GM18951 (cell line): ENCODE measurements around the gene CAMTA1.

ENCODE experiments used
- POLR2A ChIP-seq: IDR thresholded peaks from 4 replicates; pipeline ENCODE4 v1.6.1; 2011; ENCODE audit warnings: mild to moderate bottlenecking; ENCODE audit not compliant: insufficient read length, insufficient read depth; ENCODE audit errors: extremely low read depth
- in situ Hi-C: fragments of 300-500 bp; cut with MboI; formaldehyde crosslinking; loops from one replicate; pipeline ENCODE4 v1.12.0; 2022; ENCODE audit warnings: low sequenced_read_pairs, mixed read lengths, inconsistent platforms; ENCODE audit not compliant: unreplicated experiment

Gene CAMTA1

DNA sequence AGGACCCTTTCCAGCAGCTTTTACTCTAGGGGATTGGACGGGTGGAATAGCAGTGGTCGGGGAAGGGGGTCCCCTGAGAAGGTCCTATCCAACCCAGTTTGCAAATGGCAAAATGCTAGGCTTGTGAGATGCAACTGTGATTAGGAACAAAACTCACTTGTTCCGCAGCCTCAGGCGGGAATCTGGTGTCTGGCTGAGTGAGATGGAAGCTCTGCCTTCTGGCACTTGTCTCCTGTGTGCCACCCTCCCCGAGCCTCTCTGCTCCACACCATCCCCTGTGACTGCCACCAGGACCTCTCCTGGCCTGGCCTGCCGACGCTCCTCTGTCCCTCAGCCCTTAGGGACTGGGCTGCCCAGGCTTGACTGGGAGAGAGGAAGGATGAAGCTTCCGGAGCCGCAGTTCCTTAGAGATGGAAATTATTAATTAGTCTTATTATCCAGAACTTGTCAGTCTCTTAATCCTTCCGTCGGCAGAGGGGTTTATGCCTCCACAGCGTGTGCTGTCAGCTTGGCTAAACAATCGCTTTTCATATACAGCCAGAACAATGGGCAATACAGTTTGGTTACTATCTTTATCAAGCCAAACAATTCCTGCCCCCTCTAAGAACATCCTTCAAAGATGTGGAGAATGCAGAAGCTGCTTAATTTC lies 693.0 kb downstream of the CAMTA1 start:
- TF ChIP-seq POLR2A, result no peak
- in situ Hi-C loops, result no loop called here

DNA sequence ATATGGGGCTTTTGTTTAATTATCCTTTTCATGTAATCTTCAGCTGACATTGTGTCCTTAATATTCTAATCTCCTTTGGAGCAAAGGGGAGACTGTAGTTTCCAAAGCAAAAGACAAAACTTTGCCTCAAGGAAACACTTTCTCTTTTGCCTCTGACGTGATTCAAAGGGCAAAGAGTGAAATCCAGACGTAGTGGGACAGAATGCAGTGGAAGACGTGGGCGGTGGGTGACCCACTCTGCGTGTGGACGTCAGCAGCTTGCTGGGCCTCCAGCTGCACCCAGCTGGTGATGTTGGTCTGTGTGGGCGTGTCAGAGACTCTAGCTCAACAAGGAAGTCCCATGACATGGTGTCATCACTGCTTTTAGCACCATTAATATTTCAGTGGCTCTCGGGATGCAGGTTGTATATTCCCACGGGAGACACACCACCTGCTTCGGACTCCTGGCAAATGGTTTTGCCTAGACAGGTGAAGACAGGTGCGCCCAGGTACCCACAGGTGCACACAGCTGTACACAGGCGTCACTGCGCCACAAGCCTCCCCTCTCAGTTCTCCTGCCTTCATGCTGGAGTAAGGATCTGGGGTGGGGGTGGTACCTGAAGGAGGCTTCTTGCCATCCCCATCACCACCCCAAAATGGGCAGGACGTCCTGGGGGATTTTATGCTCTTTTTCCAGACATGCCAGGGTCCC lies 693.7 kb downstream of the CAMTA1 start:
- in situ Hi-C loops, result no loop called here
- no peak for TF ChIP-seq POLR2A

GRCh38 chr1:7479571-7479970 lies 694.3 kb downstream of the CAMTA1 start:
- TF ChIP-seq POLR2A, result no peak
- in situ Hi-C loops, result no loop called here

- in situ Hi-C loops, result no loop called here
- TF ChIP-seq POLR2A, result no peak
Observed at GRCh38 chr1:7481194-7481593, 695.9 kb downstream of the CAMTA1 start.

- in situ Hi-C loops, result no loop called here
- no peak for TF ChIP-seq POLR2A
Observed at GRCh38 chr1:7482077-7482476, 696.8 kb downstream of the CAMTA1 start.

DNA sequence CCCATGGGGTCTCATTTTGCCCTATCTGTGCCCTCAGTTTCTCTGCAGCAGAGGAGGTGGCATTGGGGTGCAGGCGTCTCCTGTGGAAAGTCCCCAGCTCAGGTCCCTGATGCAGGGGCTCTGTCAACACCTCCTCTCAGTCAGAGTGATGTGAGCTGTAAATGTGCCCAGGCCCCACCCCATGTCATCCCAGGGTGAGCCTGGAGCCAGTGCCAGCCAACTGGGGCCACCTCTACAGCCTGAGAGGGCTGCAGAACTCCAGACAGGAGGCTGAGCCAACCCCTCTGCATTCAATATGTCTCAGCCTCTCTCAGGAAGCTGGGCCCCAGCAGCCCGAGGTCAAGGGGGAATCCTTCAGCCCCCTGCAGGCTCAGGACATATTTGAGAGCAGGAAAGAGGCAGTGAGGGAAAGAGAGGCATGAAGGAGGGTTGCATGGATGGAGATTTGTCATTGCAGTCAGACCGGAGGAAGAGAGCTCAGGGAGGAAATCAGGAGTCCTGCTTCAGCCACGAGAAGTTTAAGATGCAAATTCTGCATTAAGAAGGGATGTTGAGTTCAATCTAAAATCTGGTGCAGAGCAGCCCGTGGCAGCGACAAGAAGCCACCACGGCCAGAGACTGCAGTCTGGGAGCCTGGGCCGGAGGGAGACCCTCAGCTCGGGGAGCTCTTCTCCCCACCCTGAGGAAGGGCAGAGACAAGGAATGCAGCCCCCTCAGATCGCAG lies 697.7 kb downstream of the CAMTA1 start:
- in situ Hi-C loops, result no loop called here
- no peak for TF ChIP-seq POLR2A

- no peak for TF ChIP-seq POLR2A
- in situ Hi-C loops, result no loop called here
Observed at GRCh38 chr1:7483634-7484383, 698.6 kb downstream of the CAMTA1 start.

- in situ Hi-C loops, result no loop called here
Observed at GRCh38 chr1:7485086-7485780, 700.0 kb downstream of the CAMTA1 start.

DNA sequence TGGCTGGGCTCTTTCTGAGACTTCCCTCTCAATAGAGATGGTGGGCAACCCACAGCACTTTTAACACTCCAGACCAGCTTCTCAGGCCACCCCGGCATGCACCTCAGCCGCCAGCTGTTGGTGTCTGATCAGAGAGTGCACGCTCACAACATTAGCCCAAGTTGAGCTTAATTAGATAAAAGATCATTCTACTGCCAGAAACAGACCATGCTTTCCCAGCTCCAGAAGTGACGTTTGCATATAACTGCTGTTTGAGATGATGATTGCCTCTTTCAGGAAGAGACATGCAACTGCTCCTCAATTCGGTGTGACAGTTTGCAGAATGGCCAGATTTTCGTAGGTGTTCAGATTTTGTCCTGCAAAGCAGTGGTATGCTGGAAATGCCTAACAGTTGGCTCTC lies 700.6 kb downstream of the CAMTA1 start:
- no peak for TF ChIP-seq POLR2A
- in situ Hi-C loops, result no loop called here

More at GRCh38 chr1:7485086-7485780, 700.0 kb downstream of the CAMTA1 start:
- no peak for TF ChIP-seq POLR2A

DNA sequence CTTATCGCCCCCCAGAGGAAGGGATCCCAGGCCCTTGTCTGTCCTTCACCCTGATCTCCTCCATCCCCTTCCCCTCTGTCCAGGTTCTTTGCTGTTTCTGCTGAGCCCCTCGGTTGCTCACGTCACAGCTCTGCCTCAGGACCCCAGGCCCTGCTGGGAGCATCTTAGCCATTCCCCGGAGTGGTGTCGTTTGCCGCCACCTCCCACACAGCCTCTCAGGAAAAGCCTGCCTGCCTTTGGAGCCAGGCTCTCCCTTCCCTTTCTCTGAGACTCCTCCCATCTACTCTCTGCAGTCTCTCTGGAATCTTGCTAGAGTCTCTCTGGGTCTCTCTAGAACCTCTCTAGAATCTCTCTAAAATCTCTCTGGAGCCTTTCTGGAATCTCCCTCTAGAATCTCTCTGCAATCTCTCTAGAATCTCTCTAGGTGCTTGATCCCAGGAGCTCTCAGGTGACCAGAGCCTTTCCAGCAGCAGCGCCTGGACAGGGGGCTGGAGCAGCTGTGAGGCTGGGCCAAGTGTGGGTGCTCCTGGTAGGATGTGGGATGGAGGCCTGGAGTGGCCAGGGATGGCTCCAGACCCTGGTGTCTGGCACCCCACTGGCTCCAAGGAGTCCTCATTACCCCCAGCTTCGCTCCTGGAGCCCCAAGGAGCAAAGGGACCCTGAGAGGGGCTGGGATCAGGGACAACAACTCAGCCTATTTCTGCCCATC lies 702.7 kb downstream of the CAMTA1 start:
- TF ChIP-seq POLR2A, result no peak
- in situ Hi-C loops, result no loop called here

GRCh38 chr1:7488475-7488842 lies 703.2 kb downstream of the CAMTA1 start:
- in situ Hi-C loops, result no loop called here
- TF ChIP-seq POLR2A, result no peak

- TF ChIP-seq POLR2A, result no peak
- in situ Hi-C loops, result no loop called here
Observed at GRCh38 chr1:7489586-7489985, 704.3 kb downstream of the CAMTA1 start.
